HL-60/S4 treated with retinoic acid at 250 ng/mL for 4 days and 3 days (cell line): Measurements from ENCODE around the gene BICD2.

ENCODE experiments used
- in situ Hi-C: fragments of 300-500 bp; cut with MboI; formaldehyde crosslinking; loops from 2 replicates; pipeline ENCODE4 v1.7.0; 2022; ENCODE audit warnings: low sequenced_read_pairs

Gene BICD2

GRCh38 chr9:92671323-92671722 lies 93.3 kb downstream of the BICD2 start:
- in situ Hi-C loops, result no loop called here

- in situ Hi-C loops, result no loop called here
Measured at GRCh38 chr9:92669890-92670708, 94.5 kb downstream of the BICD2 start, which contains the start of gene IPPK. IPPK (minus strand) TSS chr9:92670131; CDS start chr9:92669988, 143 bp downstream.

DNA sequence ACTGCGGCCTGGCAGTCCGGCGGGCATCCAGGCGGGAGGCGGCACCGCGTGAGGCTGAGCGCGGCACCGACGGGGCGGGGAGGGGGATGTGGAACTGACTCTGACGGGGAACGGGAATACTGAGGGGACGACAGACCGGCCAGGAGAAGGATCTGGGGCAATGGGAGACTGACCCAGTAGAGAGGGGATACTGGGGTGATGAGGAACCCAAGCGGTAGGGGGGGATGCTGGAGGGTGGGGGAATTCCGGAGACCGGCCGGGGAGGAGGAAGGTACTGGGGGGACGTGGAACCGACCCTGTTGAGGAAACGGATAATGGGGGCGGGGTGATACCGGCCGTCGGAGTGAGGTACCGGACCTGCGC lies 95.1 kb downstream of the BICD2 start:
- in situ Hi-C loops, result no loop called here

DNA sequence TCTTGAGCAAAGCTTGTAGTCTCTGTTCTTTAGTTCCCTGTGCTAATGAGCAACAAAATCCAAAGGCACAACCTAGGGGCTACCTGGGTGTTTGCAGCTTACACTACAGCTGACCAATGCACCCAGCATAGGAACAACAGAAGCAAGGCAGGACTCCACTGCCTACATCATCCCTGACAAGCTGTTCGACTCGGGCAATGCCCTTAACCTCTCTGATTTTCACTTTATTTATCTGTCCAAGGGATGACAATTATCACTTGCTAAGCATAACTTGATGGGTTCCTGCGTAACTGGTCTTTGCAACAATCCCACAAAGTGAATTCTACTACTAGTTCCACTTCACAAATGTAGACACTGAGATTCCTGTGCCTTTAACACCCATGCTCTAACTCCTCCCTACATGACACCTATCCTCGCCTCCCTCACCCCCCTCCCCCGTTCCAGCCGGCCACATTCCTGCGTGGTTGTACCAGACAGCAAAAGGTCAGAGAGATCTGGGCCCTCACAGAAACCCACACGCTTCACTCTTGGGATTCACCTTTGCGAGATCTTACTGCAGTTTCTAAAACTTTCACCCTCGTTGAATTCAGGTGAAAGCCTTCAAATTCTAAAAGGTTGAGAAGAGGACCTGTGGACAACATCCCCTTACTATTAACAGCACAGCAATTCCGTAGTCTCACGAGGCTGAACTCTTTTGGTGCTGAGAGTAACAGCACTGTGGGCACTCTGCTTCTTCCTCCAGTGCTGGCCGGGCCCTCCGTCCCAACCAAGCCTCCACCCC lies 95.7 kb downstream of the BICD2 start:
- in situ Hi-C loops, result no loop called here

- in situ Hi-C loops, result no loop called here
Measured at GRCh38 chr9:92666912-92667532, 97.6 kb downstream of the BICD2 start.

DNA sequence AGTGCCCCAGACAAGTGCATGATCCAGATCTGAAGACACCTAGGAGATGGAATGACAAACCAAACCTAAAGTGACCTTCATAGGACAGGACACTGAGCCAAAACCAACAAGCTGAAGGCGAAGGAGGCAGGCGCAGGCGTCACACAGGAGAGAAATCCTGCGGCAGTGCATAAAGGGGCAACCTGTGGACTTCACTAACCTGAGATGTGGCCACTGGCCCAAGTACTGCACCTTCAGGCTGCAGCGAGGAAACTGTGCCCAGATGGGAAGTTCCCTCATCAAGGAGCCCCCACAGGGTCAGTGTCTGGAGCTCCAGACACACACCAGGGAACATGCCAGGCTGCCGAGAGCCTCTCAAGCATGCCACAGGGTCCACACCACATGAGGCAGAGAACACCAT lies 98.4 kb downstream of the BICD2 start:
- in situ Hi-C loops, result no loop called here

GRCh38 chr9:92665836-92666235 lies 98.8 kb downstream of the BICD2 start:
- in situ Hi-C loops, result no loop called here

- in situ Hi-C loops, result no loop called here
Measured at GRCh38 chr9:92664394-92665152, 100.1 kb downstream of the BICD2 start.

DNA sequence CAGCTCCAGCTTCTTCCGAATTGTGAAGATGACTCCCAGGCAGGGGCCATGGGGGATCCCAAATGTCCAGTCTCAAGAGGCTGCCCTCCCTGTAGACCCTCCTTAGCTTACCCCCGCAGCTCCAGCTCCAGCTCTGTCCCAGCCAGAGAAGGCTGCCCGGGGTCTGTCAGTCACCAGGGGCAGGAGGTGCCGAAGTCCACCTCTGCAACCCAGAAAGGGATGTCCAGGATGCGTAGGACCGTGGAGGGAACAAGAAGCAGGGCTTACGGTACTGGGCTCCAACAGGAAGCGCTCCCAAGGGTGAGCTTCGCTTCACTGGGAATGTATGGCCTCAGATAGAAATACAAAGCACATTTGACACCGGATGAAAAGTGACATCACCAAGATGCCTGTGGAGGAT lies 100.7 kb downstream of the BICD2 start:
- in situ Hi-C loops, result no loop called here

GRCh38 chr9:92663126-92663525 lies 101.5 kb downstream of the BICD2 start:
- in situ Hi-C loops, result no loop called here

GRCh38 chr9:92661743-92662142 lies 102.9 kb downstream of the BICD2 start:
- in situ Hi-C loops, result no loop called here
